Chondrocyte (in vitro differentiated cells): ENCODE results near the gene SIRPG. TPM values are rescaled to one million over a fixed set of nuclear protein-coding genes. Genes with fewer than 3 reads are reported as not detected.

Experiments used
- DNase-seq: peaks from one replicate; pipeline ENCODE4 v3.0.0; 2021; ENCODE audit warnings: mixed read lengths, low spot score
- H3K27ac Mint-ChIP-seq: one replicate; pipeline ENCODE4 v1.8.0; 2021; ENCODE audit warnings: mild to moderate bottlenecking, moderate library complexity, mixed read lengths; ENCODE audit not compliant: unreplicated experiment
- H3K27me3 Mint-ChIP-seq: 2 replicates; pipeline ENCODE4 v1.8.0; 2021; ENCODE audit warnings: low read depth, mixed read lengths
- H3K36me3 Mint-ChIP-seq: 2 replicates; pipeline ENCODE4 v1.8.0; 2021; ENCODE audit warnings: low read depth, mixed read lengths
- H3K4me1 Mint-ChIP-seq: 2 replicates; pipeline ENCODE4 v1.8.0; 2021; ENCODE audit warnings: low read depth, mild to moderate bottlenecking, mixed read lengths
- H3K4me3 Mint-ChIP-seq: one replicate; pipeline ENCODE4 v1.8.0; 2021; ENCODE audit warnings: mild to moderate bottlenecking, moderate library complexity, mixed read lengths; ENCODE audit not compliant: unreplicated experiment
- H3K9me3 Mint-ChIP-seq: 2 replicates; pipeline ENCODE4 v1.8.0; 2021; ENCODE audit warnings: low read depth, mixed read lengths
- total RNA-seq: library from RNA; stranded (reverse); gene quantifications from 3 replicates; pipeline ENCODE4 v1.2.1, GENCODE V29; 2021
- TF ChIP-seq, protein P1 (sequence below): fragments of 200-600 bp; sonication (generic); IDR thresholded peaks from 2 replicates; pipeline ENCODE4 v1.5.0; 2021; ENCODE audit warnings: antibody characterized with exemption, mild to moderate bottlenecking, moderate library complexity

Gene SIRPG
- total RNA-seq, 1 donor from 2014 or later, result not detected

DNA sequence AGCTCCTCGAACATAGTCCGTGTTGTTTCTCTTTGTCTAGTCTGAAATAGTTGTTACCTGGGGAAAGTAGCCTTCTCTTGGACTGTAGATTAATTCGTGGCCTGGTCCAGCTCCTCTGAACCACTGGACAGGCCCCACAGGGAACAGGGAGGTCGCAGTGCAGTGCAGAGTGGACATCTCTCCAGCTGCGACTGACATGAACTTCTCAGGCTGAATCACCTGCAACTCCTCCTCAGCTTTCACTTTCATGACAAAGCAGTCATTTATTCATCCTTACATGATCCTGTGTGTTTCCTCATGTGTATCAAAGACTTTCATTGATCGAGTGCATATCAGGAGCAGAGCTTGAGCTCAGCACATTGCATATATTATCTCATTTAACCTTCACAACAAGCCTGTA lies 19.1 kb upstream of the SIRPG start:
- peaks cover under 1% of the 10 kb centered on the region for H3K9me3 Mint-ChIP-seq
- no peak overlapping the region for H3K27ac Mint-ChIP-seq
- no peaks in the 10 kb centered on the region for H3K36me3 Mint-ChIP-seq

DNA sequence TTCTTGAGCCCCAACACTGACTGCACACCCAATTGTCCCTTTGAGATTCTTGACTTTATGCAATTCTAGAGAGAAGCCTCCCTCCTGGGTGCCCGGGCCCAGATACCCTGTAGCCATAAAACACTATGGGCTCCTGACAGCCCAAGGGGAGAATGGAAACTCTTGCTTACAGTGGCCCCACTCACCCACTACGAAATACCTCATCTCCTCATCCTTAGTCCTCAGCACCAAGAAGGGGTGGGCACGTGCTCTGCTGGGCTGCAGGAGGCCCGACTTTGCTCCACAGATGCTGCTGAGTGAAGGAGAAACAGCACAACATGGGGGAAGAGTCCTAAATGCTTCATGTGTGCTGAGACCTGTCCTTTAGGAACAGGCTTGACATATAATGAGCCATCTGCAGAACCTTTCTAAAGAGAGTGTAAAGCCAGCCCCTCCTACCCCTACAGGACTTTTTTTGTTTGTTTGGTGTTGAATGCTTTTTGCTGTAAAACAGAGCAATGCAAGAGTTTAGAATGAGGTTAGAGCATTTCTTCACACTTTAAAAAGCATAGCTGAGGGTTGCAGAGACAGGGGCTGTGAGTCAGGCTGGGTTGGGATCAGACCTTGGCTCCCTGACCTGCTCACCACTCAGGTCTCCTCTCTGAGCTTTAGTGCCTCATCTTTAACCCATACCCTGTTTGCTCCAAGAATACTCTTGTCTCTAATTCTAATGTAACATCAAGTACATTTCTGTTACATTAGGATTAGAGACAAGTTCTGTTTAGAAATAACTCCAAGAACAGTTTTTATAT lies 17.6 kb upstream of the SIRPG start:
- no peak overlapping the region for H3K27ac Mint-ChIP-seq
- no peaks in the 10 kb centered on the region for H3K4me1 Mint-ChIP-seq
- no peaks in the 10 kb centered on the region for H3K36me3 Mint-ChIP-seq
- TF ChIP-seq, protein P1, sequence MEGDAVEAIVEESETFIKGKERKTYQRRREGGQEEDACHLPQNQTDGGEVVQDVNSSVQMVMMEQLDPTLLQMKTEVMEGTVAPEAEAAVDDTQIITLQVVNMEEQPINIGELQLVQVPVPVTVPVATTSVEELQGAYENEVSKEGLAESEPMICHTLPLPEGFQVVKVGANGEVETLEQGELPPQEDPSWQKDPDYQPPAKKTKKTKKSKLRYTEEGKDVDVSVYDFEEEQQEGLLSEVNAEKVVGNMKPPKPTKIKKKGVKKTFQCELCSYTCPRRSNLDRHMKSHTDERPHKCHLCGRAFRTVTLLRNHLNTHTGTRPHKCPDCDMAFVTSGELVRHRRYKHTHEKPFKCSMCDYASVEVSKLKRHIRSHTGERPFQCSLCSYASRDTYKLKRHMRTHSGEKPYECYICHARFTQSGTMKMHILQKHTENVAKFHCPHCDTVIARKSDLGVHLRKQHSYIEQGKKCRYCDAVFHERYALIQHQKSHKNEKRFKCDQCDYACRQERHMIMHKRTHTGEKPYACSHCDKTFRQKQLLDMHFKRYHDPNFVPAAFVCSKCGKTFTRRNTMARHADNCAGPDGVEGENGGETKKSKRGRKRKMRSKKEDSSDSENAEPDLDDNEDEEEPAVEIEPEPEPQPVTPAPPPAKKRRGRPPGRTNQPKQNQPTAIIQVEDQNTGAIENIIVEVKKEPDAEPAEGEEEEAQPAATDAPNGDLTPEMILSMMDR, result no peak
- DNase-seq, result no peak
- H3K4me3 Mint-ChIP-seq, result no peak overlapping the region
- H3K27me3 Mint-ChIP-seq, result peaks cover 13% of the 10 kb centered on the region
- H3K9me3 Mint-ChIP-seq, result peaks cover 6% of the 10 kb centered on the region

More for the DNA sequence above, 19.1 kb upstream of the SIRPG start:
- no peak for DNase-seq
- Mint-ChIP-seq H3K4me1 (no peaks in the 10 kb centered on the region), H3K4me3 (no peak overlapping the region), H3K27me3 (peaks cover 14% of the 10 kb centered on the region)
- TF ChIP-seq, protein P1, result no peak

DNA sequence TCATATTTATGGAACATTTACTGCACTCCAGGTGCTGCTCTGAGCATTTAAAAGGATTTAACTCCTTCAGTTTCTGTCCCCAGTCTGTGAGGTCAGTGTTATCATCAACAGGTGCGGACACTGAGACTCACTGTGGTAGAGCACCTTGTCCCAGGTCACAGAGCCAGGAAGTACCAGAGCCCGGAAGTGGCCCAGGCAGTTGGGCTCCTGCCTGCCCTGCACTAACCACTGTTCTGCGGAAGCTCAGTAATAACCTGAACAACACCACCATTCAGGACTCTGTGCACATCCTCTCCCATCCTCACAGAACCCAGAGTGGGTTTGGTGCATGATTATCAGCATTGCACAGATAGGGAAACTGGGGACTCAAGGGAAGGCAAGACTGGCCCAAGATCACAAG lies 16.8 kb upstream of the SIRPG start:
- TF ChIP-seq, protein P1, result no peak
- Mint-ChIP-seq H3K36me3 (no peaks in the 10 kb centered on the region), H3K4me1 (peaks cover 4% of the 10 kb centered on the region), H3K27ac (no peak overlapping the region), H3K27me3 (peaks cover 11% of the 10 kb centered on the region), H3K4me3 (no peak overlapping the region), H3K9me3 (peaks cover 6% of the 10 kb centered on the region)
- no peak for DNase-seq

DNA sequence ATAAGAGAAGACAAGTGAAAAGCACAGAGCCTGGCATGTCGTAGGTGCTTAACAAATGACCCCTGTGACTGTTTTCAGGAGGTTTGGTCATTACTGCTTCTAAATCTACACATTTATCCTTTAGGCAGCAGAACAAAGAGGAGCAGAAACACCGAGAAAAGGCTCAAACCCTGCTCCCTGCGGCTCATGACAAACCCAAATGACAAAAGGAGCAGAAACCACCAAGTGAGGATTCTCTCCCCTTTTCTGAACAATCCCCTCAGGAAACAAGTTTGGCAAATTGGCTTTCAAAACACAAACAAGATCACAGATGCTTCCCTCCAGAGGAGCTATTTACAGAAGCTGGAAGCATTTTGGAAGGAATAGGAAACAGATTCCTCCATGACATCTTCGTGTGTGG lies 15.8 kb upstream of the SIRPG start:
- peaks cover 6% of the 10 kb centered on the region for H3K9me3 Mint-ChIP-seq
- TF ChIP-seq, protein P1, result no peak
- no peak overlapping the region for H3K4me3 Mint-ChIP-seq
- no peak for DNase-seq
- H3K27ac Mint-ChIP-seq, result no peak overlapping the region
- peaks cover 7% of the 10 kb centered on the region for H3K4me1 Mint-ChIP-seq
- H3K27me3 Mint-ChIP-seq, result peaks cover 6% of the 10 kb centered on the region
- H3K36me3 Mint-ChIP-seq, result no peaks in the 10 kb centered on the region

DNA sequence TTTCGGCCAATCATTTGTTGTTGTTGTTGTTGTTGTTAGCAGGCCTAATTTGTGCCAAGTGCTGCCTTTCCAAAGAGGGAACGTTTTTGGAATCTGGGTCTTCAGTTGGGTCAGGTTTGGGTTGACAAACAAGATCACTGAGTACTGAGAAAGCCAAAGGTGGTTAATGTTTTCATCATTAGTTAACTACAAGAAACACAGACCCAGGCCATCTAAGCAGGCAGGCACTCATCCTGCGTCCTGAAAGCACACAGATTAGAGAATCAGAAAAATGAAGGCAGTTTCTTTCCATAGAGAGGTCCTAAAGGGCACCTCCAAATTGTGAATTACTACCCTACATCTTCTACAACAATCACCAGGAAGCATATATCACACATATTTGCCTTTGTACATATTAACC lies 15.1 kb upstream of the SIRPG start:
- no peak for DNase-seq
- Mint-ChIP-seq H3K27me3 (peaks cover 2% of the 10 kb centered on the region), H3K36me3 (no peaks in the 10 kb centered on the region), H3K9me3 (peaks cover 6% of the 10 kb centered on the region), H3K4me3 (no peak overlapping the region), H3K27ac (no peak overlapping the region), H3K4me1 (peaks cover 7% of the 10 kb centered on the region)
- TF ChIP-seq, protein P1, result no peak
